A673 (cell line): ENCODE results near the gene DUSP8.

Experiments used
- CTCF ChIP-seq: fragments of 300-800, 200-600 bp; sonication (generic); conservative IDR thresholded peaks from 2 replicates; pipeline ENCODE4 v1.5.1; 2017; ENCODE audit warnings: low read depth, mild to moderate bottlenecking, antibody characterized with exemption, low read length, moderate library complexity, mixed read lengths
- EZH2 ChIP-seq: fragments of 200-600 bp; sonication (generic); IDR thresholded peaks from 2 replicates; pipeline ENCODE4 v1.6.1; 2017; ENCODE audit warnings: borderline replicate concordance, low read depth, mild to moderate bottlenecking, mixed read lengths, antibody characterized with exemption, low read length; ENCODE audit not compliant: poor library complexity, severe bottlenecking

GRCh38 chr11:1541474-1542204 is 30.4 kb downstream of the DUSP8 start:
- no peak for TF ChIP-seq EZH2
- TF ChIP-seq CTCF: no peak
